SH-SY5Y (cell line): ENCODE results near the gene FLAD1.

Source experiments
- GATA2 ChIP-seq: IDR thresholded peaks from 2 replicates; pipeline ENCODE4 v1.6.1; 2011; ENCODE audit warnings: mild to moderate bottlenecking, low read depth, low read length
- GATA3 ChIP-seq: IDR thresholded peaks from 2 replicates; pipeline ENCODE4 v1.6.1; 2011; ENCODE audit warnings: low read depth, mild to moderate bottlenecking, low read length, moderate library complexity

GRCh38 chr1:154961207-154962155 lies 21.7 kb upstream of the FLAD1 start, which contains the start of gene PYGO2:
- TF ChIP-seq GATA2, result no peak; the same call in 1 of the 2 replicates
- no peak for TF ChIP-seq GATA3
